Measurements from ENCODE around the gene TNFSF15. TPM values are rescaled to one million over a fixed set of nuclear protein-coding genes. Genes with fewer than 3 reads are reported as not detected.

The TNFSF15 gene
- total RNA-seq, 1 donor from 2014 or later = not detected

DNA sequence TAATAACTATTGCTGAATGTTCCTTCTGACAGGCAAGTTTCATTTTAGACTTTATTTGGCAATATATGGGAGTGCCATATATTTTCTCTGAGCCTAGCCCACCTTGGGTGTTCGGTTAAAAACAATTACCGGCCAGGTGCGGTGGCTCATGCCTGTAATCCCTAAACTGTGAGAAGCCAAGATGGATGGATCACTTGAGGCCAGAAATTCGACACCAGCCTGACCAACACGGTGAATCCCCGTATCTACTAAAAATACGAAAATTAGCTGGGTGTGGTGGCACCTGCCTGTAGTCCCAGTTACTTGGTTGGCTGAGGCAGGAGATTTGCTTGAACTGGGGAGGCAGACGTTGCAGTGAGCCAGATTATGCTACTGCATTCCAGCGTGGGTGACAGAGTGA is 47.9 kb downstream of the TNFSF15 start:
- H3K4me1 Mint-ChIP-seq = no peaks in the 10 kb centered on the region
- no peaks in the 10 kb centered on the region for H3K4me1 ChIP-seq
- no peaks in the 10 kb centered on the region for H3K9me3 ChIP-seq (ENCODE audit: low read depth)
- H4K20me1 ChIP-seq (ENCODE audit: low read depth) = no peaks in the 10 kb centered on the region
- H3K79me2 ChIP-seq (ENCODE audit: low read depth) = no peaks in the 10 kb centered on the region
- H3K4me3 Mint-ChIP-seq = no peak overlapping the region
- H3K27me3 Mint-ChIP-seq (ENCODE audit: insufficient read depth, low read depth) = peaks cover 2% of the 10 kb centered on the region
- TF ChIP-seq, protein P1, sequence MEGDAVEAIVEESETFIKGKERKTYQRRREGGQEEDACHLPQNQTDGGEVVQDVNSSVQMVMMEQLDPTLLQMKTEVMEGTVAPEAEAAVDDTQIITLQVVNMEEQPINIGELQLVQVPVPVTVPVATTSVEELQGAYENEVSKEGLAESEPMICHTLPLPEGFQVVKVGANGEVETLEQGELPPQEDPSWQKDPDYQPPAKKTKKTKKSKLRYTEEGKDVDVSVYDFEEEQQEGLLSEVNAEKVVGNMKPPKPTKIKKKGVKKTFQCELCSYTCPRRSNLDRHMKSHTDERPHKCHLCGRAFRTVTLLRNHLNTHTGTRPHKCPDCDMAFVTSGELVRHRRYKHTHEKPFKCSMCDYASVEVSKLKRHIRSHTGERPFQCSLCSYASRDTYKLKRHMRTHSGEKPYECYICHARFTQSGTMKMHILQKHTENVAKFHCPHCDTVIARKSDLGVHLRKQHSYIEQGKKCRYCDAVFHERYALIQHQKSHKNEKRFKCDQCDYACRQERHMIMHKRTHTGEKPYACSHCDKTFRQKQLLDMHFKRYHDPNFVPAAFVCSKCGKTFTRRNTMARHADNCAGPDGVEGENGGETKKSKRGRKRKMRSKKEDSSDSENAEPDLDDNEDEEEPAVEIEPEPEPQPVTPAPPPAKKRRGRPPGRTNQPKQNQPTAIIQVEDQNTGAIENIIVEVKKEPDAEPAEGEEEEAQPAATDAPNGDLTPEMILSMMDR (IDR thresholded peaks at IDR 0.05) = no peak
- TF ChIP-seq EZH2 (IDR thresholded peaks at IDR 0.05) (no peak), EZH2phosphoT487 (IDR thresholded peaks at IDR 0.05) (no peak)
- H3K9ac ChIP-seq = no peak overlapping the region
- H2AFZ ChIP-seq (replicated peaks) = no peak overlapping the region
- H3K36me3 Mint-ChIP-seq = no peaks in the 10 kb centered on the region
- H3K27me3 ChIP-seq = no peaks in the 10 kb centered on the region
- no peaks in the 10 kb centered on the region for H3K36me3 ChIP-seq
- no peak overlapping the region for H3K27ac Mint-ChIP-seq
- no peak overlapping the region for H3K4me2 ChIP-seq
- H3K9me3 Mint-ChIP-seq = peaks cover 3% of the 10 kb centered on the region
- no peak for DNase-seq (ENCODE audit: low spot score)
- H3K27ac ChIP-seq = no peak overlapping the region
- no peak overlapping the region for H3K4me3 ChIP-seq
- H3F3A ChIP-seq (ENCODE audit: low read depth) = no peaks in the 10 kb centered on the region

DNA sequence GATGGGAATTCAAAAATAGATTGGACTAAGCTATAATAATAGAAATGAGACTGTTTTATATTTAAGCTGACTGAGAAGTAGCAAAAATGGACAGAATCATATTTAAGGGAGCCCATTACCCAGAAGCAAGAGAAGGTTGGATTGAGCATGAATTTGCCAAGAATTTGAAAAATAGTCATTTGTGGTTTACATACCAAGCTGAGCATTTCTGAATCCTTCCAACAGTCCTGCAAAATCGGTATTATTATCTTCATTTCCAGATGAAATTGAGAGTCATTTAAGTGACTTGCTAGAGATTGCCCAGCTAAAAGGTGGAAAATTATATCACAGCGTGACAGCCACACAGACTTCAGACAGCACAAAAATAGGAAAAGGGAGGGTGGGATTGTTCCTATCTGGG is 48.4 kb downstream of the TNFSF15 start:
- H3K36me3 Mint-ChIP-seq = no peaks in the 10 kb centered on the region
- H3K9me3 ChIP-seq (ENCODE audit: low read depth) = no peaks in the 10 kb centered on the region
- no peak overlapping the region for H3K4me3 Mint-ChIP-seq
- DNase-seq (ENCODE audit: low spot score) = no peak
- no peak overlapping the region for H3K9ac ChIP-seq
- TF ChIP-seq, protein P1 (IDR thresholded peaks at IDR 0.05) = no peak
- TF ChIP-seq EZH2 (IDR thresholded peaks at IDR 0.05) = no peak
- no peak for TF ChIP-seq EZH2phosphoT487 (IDR thresholded peaks at IDR 0.05)
- H3K4me3 ChIP-seq = no peak overlapping the region
- no peaks in the 10 kb centered on the region for H3K36me3 ChIP-seq
- H3K4me1 Mint-ChIP-seq = no peaks in the 10 kb centered on the region
- no peaks in the 10 kb centered on the region for H3F3A ChIP-seq (ENCODE audit: low read depth)
- H3K27ac ChIP-seq = no peak overlapping the region
- H4K20me1 ChIP-seq (ENCODE audit: low read depth) = no peaks in the 10 kb centered on the region
- H3K27me3 ChIP-seq = no peaks in the 10 kb centered on the region
- H3K79me2 ChIP-seq (ENCODE audit: low read depth) = no peaks in the 10 kb centered on the region
- no peak overlapping the region for H2AFZ ChIP-seq (replicated peaks)
- peaks cover 2% of the 10 kb centered on the region for H3K27me3 Mint-ChIP-seq (ENCODE audit: insufficient read depth, low read depth)
- no peak overlapping the region for H3K27ac Mint-ChIP-seq
- H3K9me3 Mint-ChIP-seq = peaks cover 3% of the 10 kb centered on the region
- H3K4me2 ChIP-seq = no peak overlapping the region
- H3K4me1 ChIP-seq = no peaks in the 10 kb centered on the region

DNA sequence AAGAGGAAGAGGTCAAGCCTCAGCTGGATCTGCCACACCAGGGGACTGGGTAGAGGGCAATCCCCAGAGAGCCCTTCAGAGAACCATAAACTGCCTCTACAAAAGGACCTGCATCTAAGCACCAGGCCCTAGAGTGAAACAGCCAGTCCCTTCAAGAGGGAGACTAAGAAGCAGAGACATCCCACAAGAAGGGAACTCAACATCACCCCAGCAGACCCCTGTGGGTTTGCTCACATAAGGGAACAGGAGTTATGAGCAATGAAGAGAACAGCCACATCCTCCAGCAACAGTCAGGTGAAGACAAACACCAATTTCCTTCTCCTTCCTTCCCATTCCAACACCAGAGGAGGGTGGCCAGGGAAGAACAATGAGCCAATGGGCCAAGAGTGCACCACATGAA is 48.9 kb downstream of the TNFSF15 start:
- Histone ChIP-seq H3K27me3 (no peaks in the 10 kb centered on the region), H3K9ac (no peak overlapping the region), H3K4me3 (no peak overlapping the region), H3K4me1 (no peaks in the 10 kb centered on the region), H3K27ac (no peak overlapping the region), H4K20me1 (ENCODE audit: low read depth) (no peaks in the 10 kb centered on the region), H3K9me3 (ENCODE audit: low read depth) (no peaks in the 10 kb centered on the region), H3K79me2 (ENCODE audit: low read depth) (no peaks in the 10 kb centered on the region), H3K4me2 (no peak overlapping the region), H3K36me3 (no peaks in the 10 kb centered on the region), H3F3A (ENCODE audit: low read depth) (no peaks in the 10 kb centered on the region), H2AFZ (replicated peaks) (no peak overlapping the region)
- DNase-seq (ENCODE audit: low spot score) = no peak
- Mint-ChIP-seq H3K27ac (no peak overlapping the region), H3K27me3 (ENCODE audit: insufficient read depth, low read depth) (peaks cover 2% of the 10 kb centered on the region), H3K9me3 (peaks cover 3% of the 10 kb centered on the region), H3K4me3 (no peak overlapping the region), H3K4me1 (no peaks in the 10 kb centered on the region), H3K36me3 (no peaks in the 10 kb centered on the region)
- no peak for TF ChIP-seq EZH2 (IDR thresholded peaks at IDR 0.05)
- TF ChIP-seq EZH2phosphoT487 (IDR thresholded peaks at IDR 0.05) = no peak

DNA sequence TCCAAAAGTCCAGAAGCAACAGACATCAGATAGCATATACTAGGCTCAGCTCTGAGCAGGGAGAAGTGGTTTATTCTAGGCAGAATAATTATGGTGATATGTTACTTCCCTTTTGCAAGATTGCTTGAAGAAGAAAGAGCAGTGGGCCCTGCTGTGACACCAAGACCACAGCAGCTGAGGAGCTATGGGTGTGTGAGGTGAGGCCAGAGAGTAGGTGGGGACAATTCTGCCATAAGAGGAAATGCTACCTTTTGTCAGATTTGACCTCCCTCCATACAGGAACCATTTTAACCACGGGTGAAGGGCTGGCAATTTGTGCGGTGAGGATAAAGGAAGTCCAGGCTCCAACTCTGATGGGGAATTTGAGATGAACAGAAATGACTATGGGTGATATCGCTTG is 51.3 kb downstream of the TNFSF15 start:
- Histone ChIP-seq H4K20me1 (ENCODE audit: low read depth) (no peaks in the 10 kb centered on the region), H3K79me2 (ENCODE audit: low read depth) (no peaks in the 10 kb centered on the region), H3K9me3 (ENCODE audit: low read depth) (no peaks in the 10 kb centered on the region), H3K27me3 (no peaks in the 10 kb centered on the region), H3K9ac (no peak overlapping the region), H2AFZ (replicated peaks) (no peak overlapping the region), H3K27ac (no peak overlapping the region), H3K4me1 (no peaks in the 10 kb centered on the region), H3K4me3 (no peak overlapping the region), H3F3A (ENCODE audit: low read depth) (no peaks in the 10 kb centered on the region), H3K36me3 (no peaks in the 10 kb centered on the region), H3K4me2 (no peak overlapping the region)
- Mint-ChIP-seq H3K4me3 (no peak overlapping the region), H3K9me3 (peaks cover 3% of the 10 kb centered on the region), H3K36me3 (no peaks in the 10 kb centered on the region), H3K4me1 (no peaks in the 10 kb centered on the region), H3K27ac (no peak overlapping the region), H3K27me3 (ENCODE audit: insufficient read depth, low read depth) (peaks cover 5% of the 10 kb centered on the region)
- no peak for TF ChIP-seq EZH2 (IDR thresholded peaks at IDR 0.05)
- TF ChIP-seq EZH2phosphoT487 (IDR thresholded peaks at IDR 0.05) = no peak
- TF ChIP-seq, protein P1 (IDR thresholded peaks at IDR 0.05) = no peak
- no peak for DNase-seq (ENCODE audit: low spot score)

All from neural progenitor cell (in vitro differentiated cells).